NB4 (cell line): ENCODE data around the gene EPN2.
"Not testable (repeated sequence)": the region's sequence is repeated elsewhere in the genome, so short reads cannot be mapped to it uniquely, and the experiment has no call there.

ENCODE experiments used
- CTCF ChIP-seq: IDR thresholded peaks from one replicate; pipeline ENCODE4 v1.5.1; 2012; ENCODE audit warnings: low read depth, low read length
- MYC ChIP-seq: IDR thresholded peaks from 2 replicates; pipeline ENCODE4 v1.6.1; 2011; ENCODE audit warnings: low read depth, low read length
- POLR2A ChIP-seq: IDR thresholded peaks from 2 replicates; pipeline ENCODE4 v1.6.1; 2011; ENCODE audit warnings: mild to moderate bottlenecking; ENCODE audit not compliant: insufficient read length; ENCODE audit errors: extremely low read depth

GRCh38 chr17:19218914-19219313 is 18.3 kb upstream of the EPN2 start:
- TF ChIP-seq CTCF, POLR2A, MYC: not testable (repeated sequence)
